ENCODE data around the gene RARB.

- TF ChIP-seq CTCF (conservative IDR thresholded peaks at IDR 0.05; ENCODE audit: low read depth, low read length), result no peak
- TF ChIP-seq EZH2 (IDR thresholded peaks at IDR 0.05; ENCODE audit: borderline replicate concordance, low read depth, low read length, poor library complexity, severe bottlenecking), result no peak
These were observed 154.2 kb downstream of the RARB start for GRCh38 chr3:25582242-25582641.
